IPS DF 6.9 (cell line): ENCODE measurements around the gene STAM.
"Not testable (repeated sequence)": the region's sequence is repeated elsewhere in the genome, so short reads cannot be mapped to it uniquely, and the experiment has no call there.

Experiments
- DNase-seq: peaks from one replicate; pipeline ENCODE4 v3.0.0-alpha.2; 2013; ENCODE audit warnings: low read depth, low spot score
- H3K27ac ChIP-seq: one replicate; pipeline ENCODE4 v1.5.1; 2013; ENCODE audit warnings: low read length, control low read depth
- H3K27me3 ChIP-seq: 2 replicates; pipeline ENCODE4 v1.6.1; 2013; ENCODE audit warnings: mild to moderate bottlenecking, low read length; ENCODE audit not compliant: control insufficient read depth, insufficient read depth
- H3K36me3 ChIP-seq: 2 replicates; pipeline ENCODE4 v1.6.1; 2013; ENCODE audit warnings: low read length; ENCODE audit not compliant: control insufficient read depth, insufficient read depth
- H3K4me1 ChIP-seq: 2 replicates; pipeline ENCODE4 v1.6.1; 2013; ENCODE audit warnings: low read length; ENCODE audit not compliant: control insufficient read depth, insufficient read depth
- H3K4me3 ChIP-seq: 2 replicates; pipeline ENCODE4 v1.5.1; 2013; ENCODE audit warnings: mild to moderate bottlenecking, low read length
- H3K9me3 ChIP-seq: 2 replicates; pipeline ENCODE4 v1.6.1; 2013; ENCODE audit warnings: low read length, inconsistent platforms; ENCODE audit not compliant: control insufficient read depth, insufficient read depth
- WGBS: extraction: QIAGEN DNeasy Blood & Tissue Kit; methylation state at CpG from one replicate; pipeline ENCODE4 v1.1.7; 2013; ENCODE audit warnings: mixed read lengths, missing lambda C conversion rate; ENCODE audit not compliant: insufficient read length, insufficient coverage; 5-methylcytosine and 5-hydroxymethylcytosine counted together

Gene STAM

GRCh38 chr10:17716161-17716560, 72.2 kb downstream of the STAM start:
- DNase-seq = no peak
- Histone ChIP-seq H3K27me3 (no peaks in the 10 kb centered on the region), H3K4me3 (no peak overlapping the region), H3K36me3 (no peaks in the 10 kb centered on the region), H3K27ac (no peak overlapping the region), H3K4me1 (peaks cover 2% of the 10 kb centered on the region; the same call in 1 of the 2 replicates), H3K9me3 (no peaks in the 10 kb centered on the region)
- WGBS = no CpG with 5 or more reads among the region's 4 CpGs

- not testable (repeated sequence) for H3K36me3 ChIP-seq, H3K4me1 ChIP-seq, H3K4me3 ChIP-seq, H3K9me3 ChIP-seq, H3K27ac ChIP-seq, H3K27me3 ChIP-seq, DNase-seq
- no CpG with 5 or more reads among the region's 25 CpGs for WGBS
These were observed 78.5 kb downstream of the STAM start for GRCh38 chr10:17722317-17723014.

GRCh38 chr10:17725703-17726102, 81.8 kb downstream of the STAM start:
- no peak for DNase-seq
- no CpG with 5 or more reads among the region's 7 CpGs for WGBS
- no peak overlapping the region for H3K4me3 ChIP-seq
- no peaks in the 10 kb centered on the region for H3K36me3 ChIP-seq
- H3K27ac ChIP-seq = no peak overlapping the region
- H3K27me3 ChIP-seq = no peaks in the 10 kb centered on the region
- no peaks in the 10 kb centered on the region for H3K9me3 ChIP-seq
- H3K4me1 ChIP-seq = no peaks in the 10 kb centered on the region

GRCh38 chr10:17729630-17730029, 85.7 kb downstream of the STAM start:
- no peak overlapping the region for H3K27ac ChIP-seq
- DNase-seq = no peak
- no CpG with 5 or more reads among the region's 6 CpGs for WGBS

GRCh38 chr10:17730667-17731066, 86.7 kb downstream of the STAM start:
- no peaks in the 10 kb centered on the region for H3K36me3 ChIP-seq
- DNase-seq = no peak
- no peaks in the 10 kb centered on the region for H3K27me3 ChIP-seq
- no peaks in the 10 kb centered on the region for H3K4me1 ChIP-seq
- H3K27ac ChIP-seq = no peak overlapping the region
- H3K9me3 ChIP-seq = no peaks in the 10 kb centered on the region
- no CpG with 5 or more reads among the region's 8 CpGs for WGBS
- H3K4me3 ChIP-seq = no peak overlapping the region

More at GRCh38 chr10:17729630-17730029, 85.7 kb downstream of the STAM start:
- no peak overlapping the region for H3K4me3 ChIP-seq
- no peaks in the 10 kb centered on the region for H3K9me3 ChIP-seq
- no peaks in the 10 kb centered on the region for H3K27me3 ChIP-seq
- no peaks in the 10 kb centered on the region for H3K36me3 ChIP-seq
- H3K4me1 ChIP-seq = no peaks in the 10 kb centered on the region

GRCh38 chr10:17731331-17732020, 87.5 kb downstream of the STAM start:
- no peaks in the 10 kb centered on the region for H3K4me1 ChIP-seq
- H3K4me3 ChIP-seq = no peak overlapping the region
- H3K36me3 ChIP-seq = no peaks in the 10 kb centered on the region
- H3K9me3 ChIP-seq = no peaks in the 10 kb centered on the region
- H3K27ac ChIP-seq = no peak overlapping the region
- no peaks in the 10 kb centered on the region for H3K27me3 ChIP-seq
- WGBS = no CpG with 5 or more reads among the region's 4 CpGs
- no peak for DNase-seq

GRCh38 chr10:17733620-17734019, 89.7 kb downstream of the STAM start:
- Histone ChIP-seq H3K27me3 (no peaks in the 10 kb centered on the region), H3K27ac (no peak overlapping the region), H3K4me1 (no peaks in the 10 kb centered on the region), H3K4me3 (no peak overlapping the region), H3K9me3 (no peaks in the 10 kb centered on the region), H3K36me3 (no peaks in the 10 kb centered on the region)
- WGBS = no CpG with 5 or more reads among the region's 6 CpGs
- no peak for DNase-seq

- no peaks in the 10 kb centered on the region for H3K36me3 ChIP-seq
- no CpG with 5 or more reads among the region's 9 CpGs for WGBS
- DNase-seq = no peak
- no peak overlapping the region for H3K4me3 ChIP-seq
- H3K9me3 ChIP-seq = no peaks in the 10 kb centered on the region
- H3K4me1 ChIP-seq = no peaks in the 10 kb centered on the region
- H3K27me3 ChIP-seq = no peaks in the 10 kb centered on the region
- H3K27ac ChIP-seq = no peak overlapping the region
These were observed 90.6 kb downstream of the STAM start for GRCh38 chr10:17734432-17735080.

- DNase-seq = no peak
- Histone ChIP-seq H3K4me3 (no peak overlapping the region), H3K27me3 (no peaks in the 10 kb centered on the region), H3K9me3 (no peaks in the 10 kb centered on the region), H3K4me1 (no peaks in the 10 kb centered on the region), H3K27ac (no peak overlapping the region), H3K36me3 (no peaks in the 10 kb centered on the region)
- WGBS = no CpG with 5 or more reads among the region's 15 CpGs
These were observed 91.4 kb downstream of the STAM start for GRCh38 chr10:17735166-17735941.

- Histone ChIP-seq H3K4me3 (no peak overlapping the region), H3K36me3 (no peaks in the 10 kb centered on the region), H3K27ac (no peak overlapping the region), H3K27me3 (no peaks in the 10 kb centered on the region), H3K9me3 (no peaks in the 10 kb centered on the region), H3K4me1 (no peaks in the 10 kb centered on the region)
- WGBS = no CpG with 5 or more reads among the region's 2 CpGs
- DNase-seq = no peak
These were observed 92.3 kb downstream of the STAM start for GRCh38 chr10:17736223-17736622.
